ENCODE measurements around the gene NELFE.

DNA sequence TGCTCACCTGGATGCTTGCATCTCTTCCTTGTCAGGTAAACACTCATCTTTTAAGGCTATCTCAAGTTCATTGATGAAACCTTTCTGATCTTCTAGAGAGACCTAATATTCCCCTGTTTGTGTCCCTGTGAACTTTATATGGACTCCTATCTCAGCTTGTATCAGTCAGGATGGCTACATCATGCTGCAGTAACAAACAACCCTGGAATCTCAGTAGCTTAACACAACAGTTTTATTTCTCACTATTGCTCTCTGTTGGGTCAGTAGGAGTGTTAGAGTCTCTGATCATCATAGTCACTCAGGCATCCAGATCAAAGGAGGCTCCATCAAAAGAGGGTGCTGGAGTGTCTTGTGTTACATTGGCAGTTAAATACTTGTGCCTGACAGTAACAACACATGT lies 43.4 kb downstream of the NELFE start:
- no peak for TF ChIP-seq POLR2A (IDR thresholded peaks at IDR 0.05)
- TF ChIP-seq, protein P1, sequence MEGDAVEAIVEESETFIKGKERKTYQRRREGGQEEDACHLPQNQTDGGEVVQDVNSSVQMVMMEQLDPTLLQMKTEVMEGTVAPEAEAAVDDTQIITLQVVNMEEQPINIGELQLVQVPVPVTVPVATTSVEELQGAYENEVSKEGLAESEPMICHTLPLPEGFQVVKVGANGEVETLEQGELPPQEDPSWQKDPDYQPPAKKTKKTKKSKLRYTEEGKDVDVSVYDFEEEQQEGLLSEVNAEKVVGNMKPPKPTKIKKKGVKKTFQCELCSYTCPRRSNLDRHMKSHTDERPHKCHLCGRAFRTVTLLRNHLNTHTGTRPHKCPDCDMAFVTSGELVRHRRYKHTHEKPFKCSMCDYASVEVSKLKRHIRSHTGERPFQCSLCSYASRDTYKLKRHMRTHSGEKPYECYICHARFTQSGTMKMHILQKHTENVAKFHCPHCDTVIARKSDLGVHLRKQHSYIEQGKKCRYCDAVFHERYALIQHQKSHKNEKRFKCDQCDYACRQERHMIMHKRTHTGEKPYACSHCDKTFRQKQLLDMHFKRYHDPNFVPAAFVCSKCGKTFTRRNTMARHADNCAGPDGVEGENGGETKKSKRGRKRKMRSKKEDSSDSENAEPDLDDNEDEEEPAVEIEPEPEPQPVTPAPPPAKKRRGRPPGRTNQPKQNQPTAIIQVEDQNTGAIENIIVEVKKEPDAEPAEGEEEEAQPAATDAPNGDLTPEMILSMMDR (IDR thresholded peaks at IDR 0.05): no peak

All from lower leg skin (tissue), 3 donors.